Measurements from ENCODE around the gene TMED9.
"Not testable (repeated sequence)": the region's sequence is repeated elsewhere in the genome, so short reads cannot be mapped to it uniquely, and the experiment has no call there.

TMED9 gene

GRCh38 chr5:177607452-177608192 is 15.6 kb downstream of the TMED9 start:
- Histone ChIP-seq H3K36me3 (ENCODE audit: insufficient read depth, low read depth, low read length) (0 out of 2 replicates have a peak, but pooled peaks cover 9% of the 10 kb centered on the region), H3K4me1 (ENCODE audit: insufficient read depth, low read length) (peaks cover 4% of the 10 kb centered on the region; the same call in 1 of the 2 replicates), H3K27ac (ENCODE audit: low read length) (peak overlapping the region; percentile 80), H3K27me3 (ENCODE audit: insufficient read depth, low read length) (no peaks in the 10 kb centered on the region; the same call in 1 of the 2 replicates), H3K9me3 (ENCODE audit: insufficient read depth, low read depth, low read length) (no peaks in the 10 kb centered on the region), H3K4me3 (ENCODE audit: low read length) (no peak overlapping the region), H3K9ac (ENCODE audit: low read depth, low read length) (peak overlapping the region; percentile 61; the same call in 1 of the 2 replicates)

- Histone ChIP-seq H3K36me3 (ENCODE audit: insufficient read depth, low read depth, low read length) (0 out of 2 replicates have a peak, but pooled peaks cover 9% of the 10 kb centered on the region), H3K27ac (ENCODE audit: low read length) (no peak overlapping the region), H3K27me3 (ENCODE audit: insufficient read depth, low read length) (no peaks in the 10 kb centered on the region; the same call in 1 of the 2 replicates), H3K9me3 (ENCODE audit: insufficient read depth, low read depth, low read length) (no peaks in the 10 kb centered on the region), H3K9ac (ENCODE audit: low read depth, low read length) (no peak overlapping the region), H3K4me1 (ENCODE audit: insufficient read depth, low read length) (peaks cover 4% of the 10 kb centered on the region; the same call in 1 of the 2 replicates), H3K4me3 (ENCODE audit: low read length) (no peak overlapping the region)
Observed at GRCh38 chr5:177608243-177609075, 16.5 kb downstream of the TMED9 start.

- H3K27ac ChIP-seq (ENCODE audit: low read length) = no peak overlapping the region
- no peak overlapping the region for H3K4me3 ChIP-seq (ENCODE audit: low read length)
- H3K9me3 ChIP-seq (ENCODE audit: insufficient read depth, low read depth, low read length) = no peaks in the 10 kb centered on the region
- H3K9ac ChIP-seq (ENCODE audit: low read depth, low read length) = no peak overlapping the region
- H3K27me3 ChIP-seq (ENCODE audit: insufficient read depth, low read length) = no peaks in the 10 kb centered on the region; the same call in 1 of the 2 replicates
- H3K4me1 ChIP-seq (ENCODE audit: insufficient read depth, low read length) = peaks cover 4% of the 10 kb centered on the region; the same call in 1 of the 2 replicates
- H3K36me3 ChIP-seq (ENCODE audit: insufficient read depth, low read depth, low read length) = 0 out of 2 replicates have a peak, but pooled peaks cover 9% of the 10 kb centered on the region
Observed at GRCh38 chr5:177609076-177610059, 17.4 kb downstream of the TMED9 start.

GRCh38 chr5:177610131-177610769 is 18.2 kb downstream of the TMED9 start:
- Histone ChIP-seq H3K4me1 (ENCODE audit: insufficient read depth, low read length) (peaks cover 4% of the 10 kb centered on the region; the same call in 1 of the 2 replicates), H3K4me3 (ENCODE audit: low read length) (no peak overlapping the region), H3K9ac (ENCODE audit: low read depth, low read length) (no peak overlapping the region), H3K9me3 (ENCODE audit: insufficient read depth, low read depth, low read length) (no peaks in the 10 kb centered on the region), H3K27ac (ENCODE audit: low read length) (no peak overlapping the region), H3K27me3 (ENCODE audit: insufficient read depth, low read length) (no peaks in the 10 kb centered on the region; the same call in 1 of the 2 replicates), H3K36me3 (ENCODE audit: insufficient read depth, low read depth, low read length) (0 out of 2 replicates have a peak, but pooled peaks cover 7% of the 10 kb centered on the region)

- Histone ChIP-seq H3K36me3 (ENCODE audit: insufficient read depth, low read depth, low read length) (0 out of 2 replicates have a peak, but pooled peaks cover under 1% of the 10 kb centered on the region), H3K27me3 (ENCODE audit: insufficient read depth, low read length) (no peaks in the 10 kb centered on the region; the same call in 1 of the 2 replicates), H3K9me3 (ENCODE audit: insufficient read depth, low read depth, low read length) (no peaks in the 10 kb centered on the region), H3K4me1 (ENCODE audit: insufficient read depth, low read length) (peaks cover 4% of the 10 kb centered on the region; the same call in 1 of the 2 replicates), H3K27ac (ENCODE audit: low read length) (no peak overlapping the region), H3K9ac (ENCODE audit: low read depth, low read length) (no peak overlapping the region), H3K4me3 (ENCODE audit: low read length) (no peak overlapping the region)
Observed at GRCh38 chr5:177610770-177611445, 18.9 kb downstream of the TMED9 start.

GRCh38 chr5:177611446-177612214 is 19.6 kb downstream of the TMED9 start:
- no peaks in the 10 kb centered on the region for H3K36me3 ChIP-seq (ENCODE audit: insufficient read depth, low read depth, low read length)
- no peaks in the 10 kb centered on the region; the same call in 1 of the 2 replicates for H3K27me3 ChIP-seq (ENCODE audit: insufficient read depth, low read length)
- H3K9ac ChIP-seq (ENCODE audit: low read depth, low read length) = no peak overlapping the region
- no peaks in the 10 kb centered on the region for H3K9me3 ChIP-seq (ENCODE audit: insufficient read depth, low read depth, low read length)
- H3K27ac ChIP-seq (ENCODE audit: low read length) = no peak overlapping the region
- H3K4me3 ChIP-seq (ENCODE audit: low read length) = no peak overlapping the region
- H3K4me1 ChIP-seq (ENCODE audit: insufficient read depth, low read length) = peaks cover 4% of the 10 kb centered on the region; the same call in 1 of the 2 replicates

- Histone ChIP-seq H3K36me3 (ENCODE audit: insufficient read depth, low read depth, low read length) (no peaks in the 10 kb centered on the region), H3K4me3 (ENCODE audit: low read length) (no peak overlapping the region), H3K4me1 (ENCODE audit: insufficient read depth, low read length) (peaks cover 4% of the 10 kb centered on the region; the same call in 1 of the 2 replicates), H3K9ac (ENCODE audit: low read depth, low read length) (no peak overlapping the region), H3K27ac (ENCODE audit: low read length) (no peak overlapping the region), H3K27me3 (ENCODE audit: insufficient read depth, low read length) (no peaks in the 10 kb centered on the region; the same call in 1 of the 2 replicates), H3K9me3 (ENCODE audit: insufficient read depth, low read depth, low read length) (no peaks in the 10 kb centered on the region)
Observed at GRCh38 chr5:177612215-177612673, 20.2 kb downstream of the TMED9 start.

GRCh38 chr5:177620560-177620959 is 28.6 kb downstream of the TMED9 start:
- no peak overlapping the region for H3K4me3 ChIP-seq (ENCODE audit: low read length)
- no peaks in the 10 kb centered on the region for H3K27me3 ChIP-seq (ENCODE audit: insufficient read depth, low read length)
- H3K9ac ChIP-seq (ENCODE audit: low read depth, low read length) = no peak overlapping the region
- no peak overlapping the region for H3K27ac ChIP-seq (ENCODE audit: low read length)
- H3K9me3 ChIP-seq (ENCODE audit: insufficient read depth, low read depth, low read length) = no peaks in the 10 kb centered on the region
- H3K36me3 ChIP-seq (ENCODE audit: insufficient read depth, low read depth, low read length) = peaks cover 13% of the 10 kb centered on the region; the same call in 1 of the 2 replicates
- no peaks in the 10 kb centered on the region for H3K4me1 ChIP-seq (ENCODE audit: insufficient read depth, low read length)

GRCh38 chr5:177624172-177624571 is 32.2 kb downstream of the TMED9 start:
- not testable (repeated sequence) for H3K36me3 ChIP-seq (ENCODE audit: insufficient read depth, low read depth, low read length); H3K27me3 ChIP-seq (ENCODE audit: insufficient read depth, low read length); H3K4me1 ChIP-seq (ENCODE audit: insufficient read depth, low read length); H3K9me3 ChIP-seq (ENCODE audit: insufficient read depth, low read depth, low read length); H3K9ac ChIP-seq (ENCODE audit: low read depth, low read length); H3K4me3 ChIP-seq (ENCODE audit: low read length); H3K27ac ChIP-seq (ENCODE audit: low read length)

Data from iPS-20b (cell line).